GM19351 (cell line): ENCODE data around the gene RXRA.

Experiments
- ATAC-seq: cut with Tn5 transposase; IDR thresholded peaks from one replicate; pipeline ENCODE4 v1.9.1; 2021; ENCODE audit warnings: mild to moderate bottlenecking, moderate library complexity; ENCODE audit not compliant: unreplicated experiment

RXRA gene

DNA sequence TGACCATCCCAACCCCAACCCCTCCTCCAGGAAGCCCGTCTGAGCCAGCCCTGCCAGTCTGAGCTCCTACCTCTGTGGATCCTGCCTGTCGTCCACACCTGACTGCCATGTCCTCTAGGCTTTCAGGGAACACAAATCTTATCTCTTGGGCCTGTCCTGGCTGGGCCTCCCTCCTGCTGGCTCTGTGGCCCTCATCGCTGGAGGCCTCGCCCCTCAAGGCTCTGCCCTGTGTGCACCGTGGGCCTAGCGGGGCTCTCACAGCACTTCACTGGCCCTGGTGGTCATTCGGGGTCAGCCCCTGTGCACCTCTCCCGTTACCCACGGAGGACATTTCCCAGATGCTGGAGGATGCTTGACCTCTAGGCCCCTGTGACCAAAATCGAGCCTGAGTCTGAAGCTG is 133.3 kb downstream of the RXRA start:
- ATAC-seq = no peak

DNA sequence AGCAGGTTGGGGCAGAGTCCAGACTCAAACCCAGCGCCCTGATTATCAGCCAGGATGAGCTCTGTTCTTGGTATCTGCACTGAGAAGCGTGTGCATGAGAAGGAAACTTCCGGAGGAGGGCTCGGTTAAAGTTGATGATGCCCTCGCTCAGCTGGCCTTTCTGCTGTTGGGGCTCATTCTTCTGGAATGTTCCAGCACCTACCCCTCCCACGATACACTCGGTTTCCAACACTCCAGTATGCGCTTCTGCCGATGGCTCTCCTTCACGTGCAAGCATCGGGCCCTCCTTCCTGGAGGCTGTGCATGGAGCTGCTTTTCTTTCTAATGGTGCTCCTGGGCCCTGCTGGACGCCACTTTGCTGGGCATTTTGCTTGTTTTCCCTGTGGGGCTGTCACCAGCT is 134.0 kb downstream of the RXRA start:
- ATAC-seq = no peak

DNA sequence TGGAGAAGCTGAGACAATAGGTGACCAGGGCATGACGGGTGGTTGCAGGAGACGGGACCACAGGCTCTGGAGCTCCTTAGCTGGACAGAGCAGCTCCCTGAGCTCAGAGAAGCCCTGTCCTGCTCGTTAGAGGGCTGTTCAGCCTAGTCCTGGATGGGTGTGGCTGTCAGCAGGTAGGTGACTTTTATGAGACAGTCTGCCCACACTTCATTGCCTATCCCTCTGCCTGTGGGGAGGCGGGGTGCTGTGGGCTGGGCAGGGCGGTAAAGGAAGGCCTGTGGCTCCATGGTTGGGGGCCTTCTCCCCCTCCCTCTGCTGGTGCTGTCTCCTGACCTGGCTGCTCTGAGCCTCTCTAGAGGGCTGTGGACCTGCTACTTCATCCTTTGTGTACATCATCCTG is 134.6 kb downstream of the RXRA start:
- no peak for ATAC-seq

DNA sequence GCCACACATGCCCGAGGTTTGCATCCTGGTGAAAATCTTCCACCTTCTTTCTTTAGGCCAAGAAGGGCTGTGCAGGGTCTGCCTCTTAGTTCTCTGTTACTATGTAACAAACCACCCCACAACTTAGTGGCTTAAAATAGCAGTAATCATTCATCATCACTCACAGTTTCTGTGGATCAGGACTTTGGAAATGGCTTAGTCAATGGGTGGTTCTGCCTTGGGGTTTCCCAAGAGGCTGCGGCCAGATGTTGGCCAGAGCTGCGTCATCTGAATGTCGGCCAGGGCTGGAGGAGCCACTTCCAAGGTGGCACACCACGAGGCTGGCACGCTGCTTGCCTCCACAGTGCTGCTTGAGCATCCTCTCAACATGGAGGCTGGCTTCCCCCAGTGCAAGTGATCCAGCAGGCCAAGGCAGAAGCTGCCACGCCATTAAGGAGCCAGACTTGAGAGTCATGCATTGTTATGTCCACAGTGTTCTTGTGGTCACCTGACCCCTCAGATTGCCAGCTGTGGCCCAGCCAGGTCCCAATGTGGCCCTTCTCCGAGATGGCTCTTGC is 135.2 kb downstream of the RXRA start:
- no peak for ATAC-seq

DNA sequence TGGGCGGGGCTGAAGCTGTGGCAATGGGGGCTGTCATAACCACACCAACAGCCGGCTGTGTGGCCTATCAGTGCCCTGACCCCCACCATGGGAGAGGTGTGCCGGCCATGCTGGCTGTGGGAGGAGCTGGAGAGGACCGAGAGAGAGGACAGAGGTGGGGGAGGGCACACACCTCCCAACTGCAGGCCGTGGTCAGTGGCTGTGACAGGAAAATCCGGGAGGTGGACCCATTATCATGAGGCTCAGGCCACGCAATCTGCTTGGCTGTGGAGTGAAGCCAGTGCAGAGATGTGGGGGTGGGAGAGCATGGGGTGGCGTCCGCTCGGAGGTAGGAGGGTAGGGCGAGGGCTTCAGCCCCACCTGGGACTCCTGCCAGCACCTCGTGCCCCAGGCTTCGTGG is 136.1 kb downstream of the RXRA start:
- no peak for ATAC-seq

DNA sequence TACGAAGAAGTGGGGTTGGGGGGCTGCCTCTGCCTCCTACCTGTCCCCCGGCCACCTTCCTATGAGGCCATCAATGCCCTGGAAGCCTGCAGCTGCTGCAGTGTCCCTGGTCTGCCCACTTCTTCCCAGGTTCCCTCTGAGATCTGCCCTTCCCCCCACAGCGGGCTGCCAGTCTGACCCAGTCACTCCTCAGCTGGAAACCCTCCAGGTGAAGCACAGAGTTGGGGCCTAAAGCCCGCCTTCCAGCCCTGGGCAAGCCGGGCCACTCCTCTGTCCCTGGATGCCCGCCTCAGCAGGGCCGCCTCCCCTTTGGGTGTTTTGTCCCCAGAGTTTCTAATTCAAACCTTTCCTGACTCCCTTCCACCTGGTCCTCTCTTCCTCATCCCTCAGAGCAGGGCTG is 137.0 kb downstream of the RXRA start:
- ATAC-seq = no peak

DNA sequence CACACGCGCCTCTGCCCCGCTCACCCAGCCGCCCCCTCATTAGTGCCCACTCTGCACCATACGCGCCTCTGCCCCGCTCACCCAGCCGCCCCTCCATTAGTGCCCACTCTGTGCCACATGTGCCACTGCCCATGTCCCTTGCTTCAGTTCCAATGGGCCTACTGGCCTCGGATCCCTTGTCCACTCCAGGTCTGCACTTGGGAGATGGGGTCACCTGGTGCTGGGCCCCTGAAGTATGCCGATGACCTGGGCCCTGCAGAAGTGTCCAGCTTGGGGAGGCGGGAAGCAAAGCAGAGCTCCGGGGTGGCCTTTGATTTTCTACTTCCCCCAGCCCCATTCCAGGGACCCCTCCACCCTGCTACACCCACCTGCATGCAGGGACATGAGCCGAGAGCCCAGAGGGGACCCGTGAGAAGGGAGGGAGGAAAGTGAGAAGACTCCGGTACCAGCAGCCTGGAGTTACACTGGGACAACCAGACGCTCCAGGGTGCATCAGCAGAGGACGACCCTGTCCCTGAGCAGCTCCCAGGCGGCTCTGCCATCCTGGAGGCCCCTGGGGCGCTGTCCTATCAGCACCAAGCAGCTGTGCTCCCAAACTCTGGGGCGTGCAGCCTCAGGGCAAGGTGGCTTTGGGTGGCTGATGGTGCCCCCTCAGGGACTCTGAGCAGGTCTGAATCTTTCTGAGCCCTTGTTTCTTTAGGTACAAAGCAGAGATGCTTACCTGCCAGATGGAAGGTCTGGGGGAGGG is 140.8 kb downstream of the RXRA start:
- no peak for ATAC-seq

DNA sequence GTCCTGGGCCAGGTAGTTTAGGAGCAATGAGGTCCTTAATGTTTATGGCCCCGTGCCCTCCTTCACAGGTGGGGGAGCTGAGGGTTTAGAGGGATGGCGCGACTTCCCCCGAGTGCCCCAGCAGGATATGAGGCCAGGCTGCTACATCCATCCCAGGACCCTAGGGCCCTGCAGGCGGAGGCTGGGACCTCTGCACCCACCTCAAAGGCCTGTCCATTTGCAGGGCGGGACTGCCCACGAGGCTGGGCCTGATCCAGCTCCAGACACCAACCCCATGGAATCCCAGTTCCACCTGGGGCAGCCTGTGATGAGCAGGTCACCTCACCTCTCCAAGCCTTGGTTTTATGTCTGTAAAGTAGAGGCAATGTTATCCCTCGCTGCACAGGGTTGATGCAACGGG is 142.1 kb downstream of the RXRA start:
- no peak for ATAC-seq

DNA sequence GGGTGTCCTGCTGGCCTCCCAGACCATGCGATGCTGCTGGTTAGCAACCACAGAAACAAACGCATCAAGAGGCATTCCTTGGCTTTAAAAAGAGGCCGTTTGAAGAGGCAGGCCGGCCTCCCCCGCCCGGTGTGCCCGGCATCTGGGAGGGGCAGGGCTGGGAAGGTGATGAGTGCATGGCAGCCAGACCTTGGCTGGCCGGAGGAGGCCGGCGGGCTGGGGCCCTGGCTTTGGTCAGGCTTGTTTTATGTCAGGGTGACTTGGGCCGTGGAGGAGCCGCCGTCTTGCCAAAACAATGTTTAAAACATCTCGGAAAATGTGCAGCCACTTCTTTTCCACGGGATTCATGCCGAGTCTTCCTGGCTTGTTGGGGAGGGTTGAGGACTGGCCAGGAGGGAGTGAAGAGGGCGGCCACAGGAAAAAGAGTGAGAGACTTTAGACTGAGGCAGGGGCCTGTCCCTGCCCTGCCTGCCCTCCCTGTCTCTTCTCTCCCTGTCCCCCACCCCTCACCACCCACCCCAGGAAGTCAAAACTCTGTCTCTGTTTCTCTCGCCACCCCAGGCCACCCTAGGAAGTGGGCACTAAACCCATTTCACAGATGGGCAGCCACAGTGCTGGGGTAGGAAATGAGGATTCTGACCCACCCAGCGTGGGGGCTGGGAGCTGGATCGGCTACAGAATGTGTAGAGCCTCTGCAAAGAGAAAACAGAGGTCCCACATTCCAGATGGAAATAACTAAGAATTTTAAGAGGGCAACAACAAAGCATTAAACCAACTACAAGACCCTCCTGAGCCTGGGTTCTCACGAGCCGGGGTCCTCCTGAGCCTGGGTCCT is 143.0 kb downstream of the RXRA start:
- no peak for ATAC-seq

DNA sequence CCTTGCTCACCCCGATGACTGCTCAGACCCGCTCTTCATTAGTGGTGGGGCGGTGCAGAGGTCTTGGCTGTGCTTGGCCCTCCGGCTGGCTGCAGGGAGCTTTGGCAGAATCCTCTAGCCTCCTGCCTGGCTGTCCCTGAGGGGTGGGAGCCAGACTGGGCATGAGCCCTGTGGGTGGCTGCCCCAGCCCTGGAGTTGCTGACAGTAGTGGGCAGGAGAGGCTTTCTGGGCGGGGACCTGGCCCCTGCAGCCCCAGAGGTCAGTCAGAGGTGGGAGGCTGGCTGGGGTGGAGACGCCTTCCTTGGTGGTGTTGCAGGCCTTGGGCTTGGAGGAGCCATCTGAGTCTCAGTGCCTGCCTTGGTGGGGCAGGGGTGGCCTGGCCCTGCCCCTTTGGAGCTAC is 146.0 kb downstream of the RXRA start:
- no peak for ATAC-seq

DNA sequence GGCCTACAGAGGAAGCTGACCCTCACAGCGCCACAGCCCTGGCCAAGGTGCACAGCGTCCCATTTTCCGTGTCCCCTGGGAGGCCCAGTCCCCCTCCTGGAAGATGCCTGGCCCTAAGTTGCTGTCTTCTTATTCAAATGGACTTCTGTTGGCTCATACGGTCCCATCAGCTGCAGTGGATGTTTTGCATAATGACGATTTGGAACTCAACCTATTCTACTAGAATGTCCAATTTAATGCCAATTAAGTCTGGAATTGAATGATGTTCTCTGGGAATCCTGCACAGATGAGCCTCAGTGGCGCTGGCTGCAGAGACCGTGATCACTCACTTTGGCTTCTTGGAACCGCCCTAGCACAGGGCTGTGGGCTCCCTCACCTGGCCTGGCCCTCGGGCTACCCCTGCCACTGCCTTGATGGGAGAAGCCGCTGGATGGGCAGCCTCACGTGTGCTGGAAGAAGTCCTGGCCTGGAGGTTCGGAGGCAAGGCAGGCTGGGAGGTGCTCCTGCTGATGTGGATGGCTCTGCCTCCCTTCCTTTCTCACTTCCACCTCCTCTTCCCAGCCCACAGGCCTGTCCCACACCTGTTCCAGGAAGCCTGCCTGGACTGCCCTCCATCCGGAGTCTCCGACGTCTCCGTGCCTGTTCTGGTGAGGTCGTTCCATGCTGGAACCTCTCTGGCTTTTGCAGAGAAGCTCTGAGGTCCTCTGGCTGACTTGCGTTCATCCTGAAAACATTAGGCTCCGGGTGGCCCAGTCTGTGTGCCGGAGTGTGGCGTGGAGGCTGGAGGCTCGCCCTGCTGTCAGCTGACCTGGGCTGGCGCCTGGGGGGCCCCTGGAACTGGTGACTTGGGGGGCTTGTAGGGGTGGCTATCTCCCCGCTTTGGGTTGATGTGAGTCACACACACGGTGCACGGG is 147.1 kb downstream of the RXRA start:
- ATAC-seq = no peak

DNA sequence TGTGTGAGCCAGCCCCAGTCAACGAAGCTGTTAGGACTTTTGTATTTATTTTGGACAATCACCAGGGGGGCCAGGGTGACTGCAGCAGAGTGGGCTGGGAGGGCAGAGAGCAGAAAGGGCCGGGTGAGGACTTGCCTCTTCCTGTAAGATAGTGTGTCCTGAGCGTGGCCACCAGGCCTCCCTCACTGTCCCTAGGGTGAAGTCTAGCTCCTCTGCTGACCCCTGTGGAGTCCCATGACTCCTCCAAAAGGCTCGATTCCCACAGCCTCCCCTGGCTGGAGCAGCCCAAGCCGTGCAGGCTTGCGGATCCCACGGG is 147.8 kb downstream of the RXRA start:
- no peak for ATAC-seq

DNA sequence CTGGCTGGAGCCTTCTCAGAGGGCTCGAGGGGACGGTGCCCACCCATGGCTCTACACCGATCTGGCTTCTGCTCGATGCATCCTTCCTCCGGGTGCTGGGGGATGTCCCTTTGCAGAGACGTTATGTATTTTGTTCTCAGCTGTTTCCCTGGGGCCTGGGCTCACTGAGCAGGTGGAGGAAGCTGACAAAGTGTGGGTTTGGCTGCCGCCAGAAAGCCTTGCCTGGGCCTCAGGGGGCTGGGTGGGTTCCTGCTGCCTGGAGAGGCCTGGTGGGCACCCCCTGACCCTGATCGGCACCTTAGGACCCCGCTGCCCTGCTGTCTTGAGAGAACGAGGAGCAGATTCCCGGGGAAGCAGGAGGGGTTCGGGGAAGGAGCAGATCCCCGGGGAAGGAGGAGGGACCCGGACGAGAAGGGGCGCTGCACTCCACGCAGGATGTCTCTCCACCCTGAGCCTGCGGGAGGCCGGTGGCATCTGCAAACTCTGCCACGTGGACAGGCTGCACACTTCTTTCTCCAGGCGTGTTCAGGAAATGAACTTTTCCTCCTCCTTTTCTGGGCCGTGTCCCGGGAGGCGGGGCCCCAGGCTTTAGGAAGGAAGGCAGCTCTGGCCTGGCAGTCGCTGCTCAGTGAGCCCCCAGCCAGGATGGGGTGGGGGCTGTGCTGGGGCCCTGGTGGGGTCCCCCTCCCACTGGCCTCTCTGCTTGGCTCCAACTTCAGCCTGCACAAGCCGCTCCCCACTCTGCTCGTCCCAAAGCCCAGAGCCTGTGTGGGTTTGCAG is 148.9 kb downstream of the RXRA start:
- no peak for ATAC-seq

DNA sequence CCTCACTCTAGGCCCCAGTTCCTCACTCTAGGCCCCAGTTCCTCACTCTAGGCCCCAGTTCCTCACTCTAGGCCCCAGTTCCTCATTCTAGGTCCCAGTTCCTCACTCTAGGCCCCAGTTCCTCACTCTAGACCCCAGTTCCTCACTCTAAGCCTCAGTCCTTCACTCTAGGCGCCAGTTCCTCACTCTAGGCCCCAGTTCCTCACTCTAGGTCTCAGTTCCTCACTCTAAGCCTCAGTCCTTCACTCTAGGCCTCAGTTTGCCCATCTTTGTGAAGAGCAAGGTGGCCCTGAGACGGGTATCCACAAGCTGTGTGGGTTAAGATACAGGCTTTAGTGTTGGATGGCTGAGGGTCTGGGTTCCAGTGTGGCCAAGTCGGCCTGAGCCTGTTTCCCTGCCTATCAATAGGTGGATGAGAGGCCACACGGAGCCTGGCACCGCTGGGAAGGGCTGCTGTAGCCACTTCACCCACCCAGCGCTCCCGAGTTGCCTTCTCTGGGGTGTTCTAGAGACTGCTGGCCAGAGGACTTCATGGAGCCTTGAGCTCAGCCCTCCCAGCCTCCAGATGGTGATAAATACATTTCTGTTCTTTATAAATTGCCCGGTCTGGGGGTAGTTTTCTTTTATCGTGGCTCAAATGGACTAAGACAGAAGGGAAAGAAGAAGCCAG is 150.2 kb downstream of the RXRA start:
- ATAC-seq = no peak

DNA sequence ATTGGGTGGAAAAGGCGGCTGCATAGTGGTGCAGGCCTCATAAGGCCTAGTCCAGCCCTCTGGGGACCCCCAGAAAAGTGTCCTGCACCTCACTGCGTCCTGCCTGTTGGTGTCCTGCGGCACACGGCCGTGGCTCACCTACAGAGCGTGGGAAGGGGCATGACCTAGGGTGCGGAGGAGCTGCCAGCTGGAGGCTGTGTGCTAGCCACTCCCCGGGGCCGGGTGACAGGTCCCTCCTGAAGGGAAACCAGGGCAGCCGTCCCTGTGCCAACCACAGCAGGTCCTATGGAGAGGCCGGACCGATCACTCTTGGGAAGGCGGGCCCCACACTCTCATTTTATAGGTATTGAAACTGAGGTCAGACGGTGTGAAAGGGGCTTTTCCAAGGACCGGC is 150.7 kb downstream of the RXRA start:
- no peak for ATAC-seq

DNA sequence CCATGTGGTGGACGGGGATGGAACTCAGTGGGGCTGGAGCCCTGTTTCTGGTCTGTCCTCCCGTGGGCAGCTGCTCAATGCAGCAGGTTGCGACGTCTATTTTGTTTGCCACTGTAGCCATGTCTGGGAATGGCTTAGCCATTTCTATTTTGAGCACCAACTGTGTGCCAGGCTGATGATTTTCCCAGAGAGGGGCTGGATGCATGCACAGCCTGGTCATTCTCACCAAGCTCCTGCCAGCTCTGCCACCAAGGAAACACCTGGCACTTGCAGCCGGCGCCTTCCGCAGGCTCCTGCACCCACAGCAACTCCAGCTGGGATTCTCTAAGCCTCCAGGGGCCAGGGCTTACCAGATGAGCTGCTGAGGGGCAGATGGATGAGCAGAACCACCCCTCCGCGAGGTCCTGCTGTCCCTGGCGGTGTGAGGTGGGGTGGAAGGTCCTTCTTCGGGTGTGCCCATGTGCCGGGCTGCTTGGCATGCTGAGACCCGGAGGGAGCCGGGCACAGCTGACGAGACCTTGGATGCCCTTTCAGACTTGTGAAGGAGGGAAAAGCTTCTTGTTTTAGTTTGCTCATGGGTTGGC is 151.2 kb downstream of the RXRA start:
- ATAC-seq = no peak

DNA sequence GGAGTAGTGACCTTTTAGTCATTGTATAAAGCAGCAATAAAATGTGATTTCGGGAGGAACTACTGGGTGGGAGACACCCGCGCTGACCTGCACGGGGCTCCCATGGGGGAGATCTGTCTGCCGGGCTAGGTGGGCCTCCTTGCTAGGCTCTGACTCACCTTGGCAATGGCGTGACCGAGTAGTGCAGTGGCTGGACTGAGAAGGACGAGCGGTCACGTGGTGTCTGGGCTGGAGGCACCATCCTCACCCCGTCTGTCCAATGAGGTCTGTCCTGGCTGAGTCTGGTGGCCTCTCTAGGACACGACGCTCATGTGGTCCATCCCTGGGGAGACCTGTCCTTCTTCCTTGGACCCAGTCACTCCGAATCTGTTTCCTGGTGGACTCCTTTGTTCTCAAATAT is 151.7 kb downstream of the RXRA start:
- no peak for ATAC-seq

DNA sequence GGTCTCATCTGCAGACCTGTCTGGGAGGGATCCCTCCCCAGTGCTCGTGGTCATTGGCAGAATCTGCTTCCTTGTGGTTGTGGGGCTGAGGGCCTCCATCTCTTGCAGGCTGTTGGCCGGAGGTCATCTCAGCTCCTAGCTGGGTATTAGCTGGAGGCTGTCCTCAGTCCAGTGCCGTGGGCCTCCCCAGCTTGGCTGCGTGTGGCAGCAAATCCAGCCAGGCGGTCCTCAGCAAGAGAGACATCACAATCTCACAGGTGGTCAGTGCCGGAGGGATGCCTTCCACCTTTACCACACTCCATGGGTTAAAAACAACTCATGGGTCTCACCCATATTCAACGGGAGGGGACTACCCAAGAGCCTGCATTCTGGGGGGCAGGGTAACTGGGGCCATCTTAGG is 155.5 kb downstream of the RXRA start:
- ATAC-seq = no peak

DNA sequence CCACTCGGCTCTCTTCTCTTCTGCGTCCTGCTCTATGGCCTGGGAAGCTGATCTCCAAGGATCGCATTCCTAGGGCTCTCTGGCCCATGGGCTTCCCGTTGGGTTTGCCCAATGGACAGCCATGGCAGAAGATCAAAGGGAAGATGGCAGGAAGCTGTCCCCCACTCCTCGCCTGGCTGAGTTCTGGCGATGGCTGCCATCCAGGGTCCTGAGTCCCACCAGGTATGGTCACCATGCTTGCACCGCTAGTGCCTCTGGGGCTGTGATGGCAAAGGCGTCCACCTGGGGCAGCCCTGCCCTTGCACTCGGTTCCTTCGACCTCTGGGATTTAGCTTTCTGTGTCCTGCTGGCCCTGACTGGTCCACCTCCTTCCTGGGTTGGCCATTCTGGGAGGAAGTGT is 156.0 kb downstream of the RXRA start:
- no peak for ATAC-seq
